Keratinocyte (primary cell): Measurements from ENCODE around the gene SLC23A2. TPM values are rescaled to one million over a fixed set of nuclear protein-coding genes. Genes with fewer than 3 reads are reported as not detected.

Source experiments
- DNase-seq: peaks from one replicate; pipeline ENCODE4 v3.0.0-alpha.2; 2011; ENCODE audit warnings: low read depth, missing footprints, low spot score
- FAIRE-seq: peaks from 2 replicates; lab custom pipeline; 2011; peaks lifted over from hg19 to GRCh38; lab: Jason Lieb, UNC
- H2AFZ ChIP-seq: 2 replicates; pipeline ENCODE4 v1.6.0; 2012; ENCODE audit warnings: low read length, control low read depth, inconsistent platforms; ENCODE audit not compliant: control insufficient read depth
- H3K27ac ChIP-seq: 2 replicates; pipeline ENCODE4 v1.5.1; 2011; ENCODE audit warnings: low read length; ENCODE audit not compliant: control insufficient read depth, insufficient read depth
- H3K27me3 ChIP-seq: 3 replicates; pipeline ENCODE4 v1.6.0; 2011; ENCODE audit warnings: low read length; ENCODE audit not compliant: control insufficient read depth, insufficient read depth; ENCODE audit errors: extremely low read depth
- H3K36me3 ChIP-seq, 2 experiments: 2 replicates in 1 of 2; 3 replicates in 1 of 2; pipeline ENCODE4 v1.5.1; 2011; ENCODE audit warnings: low read length in 2 of 2, mild to moderate bottlenecking in 1 of 2; ENCODE audit not compliant: control insufficient read depth in 2 of 2, insufficient read depth in 2 of 2; ENCODE audit errors: extremely low read depth in 1 of 2
- H3K4me1 ChIP-seq: 3 replicates; pipeline ENCODE4 v1.5.1; 2011; ENCODE audit warnings: low read length; ENCODE audit not compliant: control insufficient read depth, insufficient read depth; ENCODE audit errors: extremely low read depth
- H3K4me2 ChIP-seq: 3 replicates; pipeline ENCODE4 v1.6.0; 2011; ENCODE audit warnings: low read depth, low read length; ENCODE audit not compliant: control insufficient read depth, insufficient read depth; ENCODE audit errors: extremely low read depth
- H3K4me3 ChIP-seq, 3 experiments: fragments of 200-600 bp in 1 of 3; sonication (generic) in 1 of 3; 2 replicates in 2 of 3; 3 replicates in 1 of 3; pipeline ENCODE4 v1.5.1; 2011 to 2016; ENCODE audit warnings: low read length in 3 of 3, mild to moderate bottlenecking in 3 of 3, control low read depth in 2 of 3, inconsistent platforms in 1 of 3, low read depth in 1 of 3, mixed read lengths in 1 of 3, mixed run types in 1 of 3, moderate library complexity in 1 of 3; ENCODE audit not compliant: control insufficient read depth in 2 of 3, insufficient read depth in 2 of 3; ENCODE audit errors: extremely low read depth in 1 of 3
- H3K79me2 ChIP-seq: 2 replicates; pipeline ENCODE4 v1.6.0; 2012; ENCODE audit warnings: low read length; ENCODE audit not compliant: control insufficient read depth, insufficient read depth
- H3K9ac ChIP-seq: 3 replicates; pipeline ENCODE4 v1.6.0; 2011; ENCODE audit warnings: low read length; ENCODE audit not compliant: control insufficient read depth, insufficient read depth; ENCODE audit errors: extremely low read depth
- H3K9me1 ChIP-seq: 3 replicates; pipeline ENCODE4 v1.6.0; 2011; ENCODE audit warnings: low read length; ENCODE audit not compliant: control insufficient read depth, insufficient read depth; ENCODE audit errors: extremely low read depth
- H3K9me3 ChIP-seq: 2 replicates; pipeline ENCODE4 v1.5.1; 2012; ENCODE audit warnings: low read depth, low read length; ENCODE audit not compliant: control insufficient read depth
- H4K20me1 ChIP-seq: 3 replicates; pipeline ENCODE4 v1.6.0; 2011; ENCODE audit warnings: low read length; ENCODE audit not compliant: control insufficient read depth, insufficient read depth; ENCODE audit errors: extremely low read depth
- EZH2 ChIP-seq: IDR thresholded peaks from one replicate; pipeline ENCODE4 v1.6.1; 2012; ENCODE audit warnings: inconsistent platforms, mild to moderate bottlenecking, low read length, moderate library complexity
- dilution Hi-C: fragments of 300-500 bp; cut with MboI; formaldehyde crosslinking; loops from one replicate; pipeline ENCODE4 v1.7.0; 2020; ENCODE audit warnings: low sequenced_read_pairs; ENCODE audit not compliant: extremely low pct_ligation_motif_present
- polyA plus RNA-seq, 5 experiments: library from polyadenylated mRNA; depleted of rRNA in 3 of 5; stranded (reverse) in 3 of 5; stranded (forward) in 1 of 5; unstranded in 1 of 5; fragments of >200 nt; gene quantifications; 1 replicate in 1 of 5; 2 replicates in 3 of 5; 3 replicates in 1 of 5; pipeline versions ENCODE4 v1.2.1 to v1.2.3, GENCODE V29; 2011 to 2012; ENCODE audit warnings: missing spikeins in 2 of 5, low read depth in 1 of 5, low replicate concordance in 1 of 5
- TF ChIP-seq, protein P1 (sequence below), 3 experiments: IDR thresholded peaks in 1 of 3; conservative IDR thresholded peaks in 1 of 3; optimal IDR thresholded peaks in 1 of 3; 2 replicates in 2 of 3; 3 replicates in 1 of 3; pipeline versions ENCODE3 to v1.5.1; 2011; ENCODE audit warnings: low read length in 3 of 3, mild to moderate bottlenecking in 3 of 3, moderate library complexity in 2 of 3, control low read depth in 1 of 3, inconsistent platforms in 1 of 3; ENCODE audit not compliant: insufficient read depth in 2 of 3; ENCODE audit errors: extremely low read depth in 1 of 3

SLC23A2 gene
- polyA plus RNA-seq, 1 donor (not counting 4 experiments of a cell fraction or from before 2014, with no cell fraction given): 13.4 TPM

DNA sequence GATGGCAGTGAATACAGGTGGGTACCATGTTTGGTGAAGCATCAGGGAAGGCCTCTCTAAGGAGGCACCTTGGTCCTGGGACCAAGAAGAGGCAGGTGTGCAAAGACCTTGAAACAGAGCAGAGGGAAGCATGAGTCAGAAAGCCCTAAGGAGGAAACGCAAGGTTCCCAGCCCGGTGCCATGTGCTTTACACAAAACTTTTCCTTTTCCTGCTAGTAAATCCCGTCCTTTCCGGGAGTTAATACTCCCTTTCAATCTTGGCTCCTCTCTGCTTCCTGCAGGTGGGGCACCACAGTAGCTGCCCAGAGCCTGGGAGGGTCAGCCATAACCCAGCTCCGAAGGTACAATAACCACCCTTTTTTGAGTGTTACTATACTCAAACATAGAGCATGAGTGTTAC, 19.4 kb upstream of the SLC23A2 start:
- Histone ChIP-seq H3K9me1 (no peaks in the 10 kb centered on the region), H3K79me2 (no peaks in the 10 kb centered on the region), H3K36me3 (no peaks in the 10 kb centered on the region), H3K27me3 (no peaks in the 10 kb centered on the region), H3K9ac (no peak overlapping the region), H3K4me1 (no peaks in the 10 kb centered on the region), H3K4me2 (no peak overlapping the region), H3K27ac (no peak overlapping the region), H3K4me3 (no peak overlapping the region), H3K9me3 (no peaks in the 10 kb centered on the region), H2AFZ (peak overlapping the region; percentile 44), H4K20me1 (no peaks in the 10 kb centered on the region)
- FAIRE-seq (no peak), DNase-seq (no peak)
- dilution Hi-C loops: no loop called here
- TF ChIP-seq, protein P1, sequence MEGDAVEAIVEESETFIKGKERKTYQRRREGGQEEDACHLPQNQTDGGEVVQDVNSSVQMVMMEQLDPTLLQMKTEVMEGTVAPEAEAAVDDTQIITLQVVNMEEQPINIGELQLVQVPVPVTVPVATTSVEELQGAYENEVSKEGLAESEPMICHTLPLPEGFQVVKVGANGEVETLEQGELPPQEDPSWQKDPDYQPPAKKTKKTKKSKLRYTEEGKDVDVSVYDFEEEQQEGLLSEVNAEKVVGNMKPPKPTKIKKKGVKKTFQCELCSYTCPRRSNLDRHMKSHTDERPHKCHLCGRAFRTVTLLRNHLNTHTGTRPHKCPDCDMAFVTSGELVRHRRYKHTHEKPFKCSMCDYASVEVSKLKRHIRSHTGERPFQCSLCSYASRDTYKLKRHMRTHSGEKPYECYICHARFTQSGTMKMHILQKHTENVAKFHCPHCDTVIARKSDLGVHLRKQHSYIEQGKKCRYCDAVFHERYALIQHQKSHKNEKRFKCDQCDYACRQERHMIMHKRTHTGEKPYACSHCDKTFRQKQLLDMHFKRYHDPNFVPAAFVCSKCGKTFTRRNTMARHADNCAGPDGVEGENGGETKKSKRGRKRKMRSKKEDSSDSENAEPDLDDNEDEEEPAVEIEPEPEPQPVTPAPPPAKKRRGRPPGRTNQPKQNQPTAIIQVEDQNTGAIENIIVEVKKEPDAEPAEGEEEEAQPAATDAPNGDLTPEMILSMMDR (optimal IDR thresholded peaks at IDR 0.05 in 1 of 3, IDR thresholded peaks at IDR 0.05 in 1 of 3, conservative IDR thresholded peaks at IDR 0.05 in 1 of 3; ENCODE audit: extremely low read depth in 1 of 3, insufficient read depth in 2 of 3, low read length in 3 of 3): no peak
- TF ChIP-seq EZH2: no peak

DNA sequence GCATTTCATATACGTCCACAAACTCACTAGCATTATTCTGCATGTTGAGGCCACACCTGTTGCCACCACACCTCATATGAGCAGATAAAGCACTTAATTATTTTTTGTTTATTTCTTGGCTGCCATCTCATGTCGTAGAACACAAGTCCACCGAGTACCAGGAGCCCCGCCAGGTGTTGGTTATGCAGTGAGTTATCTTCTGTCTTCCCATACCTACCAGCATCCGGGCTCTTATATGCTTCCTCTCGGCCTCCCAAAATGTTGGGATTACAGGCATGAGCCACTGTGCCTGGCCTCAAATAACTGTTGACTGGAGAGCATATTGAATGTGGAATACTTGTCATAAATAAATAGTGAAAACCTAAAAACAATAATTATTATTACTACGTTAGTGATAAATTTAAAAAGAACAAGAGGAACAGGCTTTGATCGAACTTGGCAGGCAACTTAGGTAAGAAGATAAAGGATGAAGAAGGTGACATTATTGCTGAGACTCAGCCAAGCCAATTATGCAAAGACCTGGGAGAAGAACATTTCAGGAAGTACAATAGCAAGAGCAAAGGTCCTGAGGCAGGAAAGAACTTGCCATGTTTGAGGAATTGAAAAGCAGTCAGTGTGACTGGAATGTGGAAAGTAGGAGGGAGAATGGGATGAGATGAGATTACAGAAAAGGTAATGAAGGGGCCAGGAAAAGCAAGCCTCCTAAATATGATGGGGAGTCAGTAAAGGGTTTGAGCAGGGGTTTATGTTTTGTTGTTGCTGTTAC, 12.6 kb upstream of the SLC23A2 start:
- Histone ChIP-seq H4K20me1 (no peaks in the 10 kb centered on the region), H3K4me3 (no peak overlapping the region), H3K27ac (no peak overlapping the region), H3K9ac (no peak overlapping the region), H3K4me1 (peaks cover 3% of the 10 kb centered on the region), H3K9me3 (no peaks in the 10 kb centered on the region), H3K79me2 (no peaks in the 10 kb centered on the region), H3K4me2 (no peak overlapping the region), H2AFZ (no peak overlapping the region), H3K36me3 (no peaks in the 10 kb centered on the region), H3K27me3 (no peaks in the 10 kb centered on the region), H3K9me1 (no peaks in the 10 kb centered on the region)
- no peak for DNase-seq
- TF ChIP-seq EZH2: no peak
- TF ChIP-seq, protein P1 (optimal IDR thresholded peaks at IDR 0.05 in 1 of 3, IDR thresholded peaks at IDR 0.05 in 1 of 3, conservative IDR thresholded peaks at IDR 0.05 in 1 of 3; ENCODE audit: extremely low read depth in 1 of 3, insufficient read depth in 2 of 3, low read length in 3 of 3): no peak
- dilution Hi-C loops: no loop called here
- FAIRE-seq: no peak
